ENCODE data around the gene BEX4.
"Not testable (repeated sequence)": the region's sequence is repeated elsewhere in the genome, so short reads cannot be mapped to it uniquely, and the experiment has no call there.

DNA sequence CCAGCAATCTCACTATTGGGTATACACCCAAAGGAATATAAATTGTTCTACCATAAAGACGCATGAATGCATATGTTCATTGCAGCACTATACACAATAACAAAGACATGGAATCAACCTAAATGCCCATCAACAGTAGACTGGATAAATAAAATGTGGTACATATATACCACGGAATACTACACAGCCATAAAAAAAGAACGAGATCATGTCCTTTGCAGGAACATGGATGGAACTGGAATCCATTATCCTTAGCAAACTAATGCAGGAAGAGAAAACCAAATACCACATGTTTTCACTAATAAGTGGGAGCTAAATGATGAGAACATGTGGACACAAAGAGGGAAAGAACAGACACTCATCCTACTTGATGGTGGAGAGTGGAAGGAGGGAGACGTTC, 11.0 kb downstream of the BEX4 start:
- not testable (repeated sequence) for TF ChIP-seq EZH2 (IDR thresholded peaks at IDR 0.05; ENCODE audit: low read depth, low read length, severe bottlenecking); POLR2AphosphoS5 (IDR thresholded peaks at IDR 0.05; ENCODE audit: low read depth, low read length); MAFK (IDR thresholded peaks at IDR 0.05; ENCODE audit: low read depth, low read length); EGR1 (IDR thresholded peaks at IDR 0.05; ENCODE audit: borderline replicate concordance, low read depth, low read length); CEBPB (IDR thresholded peaks at IDR 0.05; ENCODE audit: low read depth, low read length); HDAC6 (IDR thresholded peaks at IDR 0.05; ENCODE audit: low read depth, low read length); POLR2A (IDR thresholded peaks at IDR 0.05; ENCODE audit: control extremely low read depth in 1 of 2, low read depth in 2 of 2, low read length in 2 of 2); EP300 (IDR thresholded peaks at IDR 0.05; ENCODE audit: borderline replicate concordance in 1 of 2, low read depth in 2 of 2, low read length in 2 of 2); SRF (IDR thresholded peaks at IDR 0.05; ENCODE audit: low read depth, low read length)
- TF ChIP-seq, protein P1, sequence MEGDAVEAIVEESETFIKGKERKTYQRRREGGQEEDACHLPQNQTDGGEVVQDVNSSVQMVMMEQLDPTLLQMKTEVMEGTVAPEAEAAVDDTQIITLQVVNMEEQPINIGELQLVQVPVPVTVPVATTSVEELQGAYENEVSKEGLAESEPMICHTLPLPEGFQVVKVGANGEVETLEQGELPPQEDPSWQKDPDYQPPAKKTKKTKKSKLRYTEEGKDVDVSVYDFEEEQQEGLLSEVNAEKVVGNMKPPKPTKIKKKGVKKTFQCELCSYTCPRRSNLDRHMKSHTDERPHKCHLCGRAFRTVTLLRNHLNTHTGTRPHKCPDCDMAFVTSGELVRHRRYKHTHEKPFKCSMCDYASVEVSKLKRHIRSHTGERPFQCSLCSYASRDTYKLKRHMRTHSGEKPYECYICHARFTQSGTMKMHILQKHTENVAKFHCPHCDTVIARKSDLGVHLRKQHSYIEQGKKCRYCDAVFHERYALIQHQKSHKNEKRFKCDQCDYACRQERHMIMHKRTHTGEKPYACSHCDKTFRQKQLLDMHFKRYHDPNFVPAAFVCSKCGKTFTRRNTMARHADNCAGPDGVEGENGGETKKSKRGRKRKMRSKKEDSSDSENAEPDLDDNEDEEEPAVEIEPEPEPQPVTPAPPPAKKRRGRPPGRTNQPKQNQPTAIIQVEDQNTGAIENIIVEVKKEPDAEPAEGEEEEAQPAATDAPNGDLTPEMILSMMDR (IDR thresholded peaks at IDR 0.05; ENCODE audit: control extremely low read depth in 1 of 3, insufficient read depth in 1 of 3, low read depth in 1 of 3, low read length in 3 of 3) = not testable (repeated sequence)
- TF ChIP-seq, protein P2, sequence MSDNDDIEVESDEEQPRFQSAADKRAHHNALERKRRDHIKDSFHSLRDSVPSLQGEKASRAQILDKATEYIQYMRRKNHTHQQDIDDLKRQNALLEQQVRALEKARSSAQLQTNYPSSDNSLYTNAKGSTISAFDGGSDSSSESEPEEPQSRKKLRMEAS (IDR thresholded peaks at IDR 0.05) = not testable (repeated sequence)

All from H1 (cell line).